Measurements from ENCODE around the gene SDK1. TPM values are rescaled to one million over a fixed set of nuclear protein-coding genes. Genes with fewer than 3 reads are reported as not detected.

Gene SDK1
- total RNA-seq, 2 donors from 2014 or later: 4.8 to 13.2 TPM

- H3K4me1 ChIP-seq (replicated peaks): no peaks in the 10 kb centered on the region
- H3K36me3 ChIP-seq: no peaks in the 10 kb centered on the region
- no peak overlapping the region for H3K27ac ChIP-seq
- WGBS: 84% methylated on average over 9 of the region's 9 CpGs
- no peaks in the 10 kb centered on the region for H3K9me3 ChIP-seq
- intact Hi-C loops (cut with DNase I): no loop called here
- no peak overlapping the region for H3K4me3 ChIP-seq
- H3K27me3 ChIP-seq (replicated peaks; ENCODE audit: insufficient read depth): no peaks in the 10 kb centered on the region
- DNase-seq (ENCODE audit: low spot score): no peak
- no peak for TF ChIP-seq POLR2AphosphoS5 (IDR thresholded peaks at IDR 0.05)
- TF ChIP-seq POLR2A (IDR thresholded peaks at IDR 0.05): no peak
- TF ChIP-seq CTCF (IDR thresholded peaks at IDR 0.05): no peak
These were observed 980.4 kb downstream of the SDK1 start for GRCh38 chr7:4281231-4281993.

GRCh38 chr7:4282434-4283223 is 981.6 kb downstream of the SDK1 start:
- H3K27me3 ChIP-seq (replicated peaks; ENCODE audit: insufficient read depth): no peaks in the 10 kb centered on the region
- H3K4me1 ChIP-seq (replicated peaks): no peaks in the 10 kb centered on the region
- intact Hi-C loops (cut with DNase I): no loop called here
- 85% methylated on average over 14 of the region's 14 CpGs for WGBS
- no peaks in the 10 kb centered on the region for H3K9me3 ChIP-seq
- no peak for TF ChIP-seq POLR2AphosphoS5 (IDR thresholded peaks at IDR 0.05)
- no peak for TF ChIP-seq CTCF (IDR thresholded peaks at IDR 0.05)
- no peak for TF ChIP-seq POLR2A (IDR thresholded peaks at IDR 0.05)
- no peaks in the 10 kb centered on the region for H3K36me3 ChIP-seq
- H3K4me3 ChIP-seq: no peak overlapping the region
- DNase-seq (ENCODE audit: low spot score): no peak
- no peak overlapping the region for H3K27ac ChIP-seq

- Histone ChIP-seq H3K27ac (no peak overlapping the region), H3K36me3 (no peaks in the 10 kb centered on the region), H3K4me1 (replicated peaks) (no peaks in the 10 kb centered on the region), H3K9me3 (no peaks in the 10 kb centered on the region), H3K4me3 (no peak overlapping the region), H3K27me3 (replicated peaks; ENCODE audit: insufficient read depth) (no peaks in the 10 kb centered on the region)
- intact Hi-C loops (cut with DNase I): no loop called here
- 69% methylated on average over 9 of the region's 9 CpGs for WGBS
- DNase-seq (ENCODE audit: low spot score): no peak
- no peak for TF ChIP-seq POLR2A (IDR thresholded peaks at IDR 0.05)
These were observed 985.3 kb downstream of the SDK1 start for GRCh38 chr7:4286351-4286750.

- intact Hi-C loops (cut with DNase I): no loop called here
- Histone ChIP-seq H3K4me3 (no peak overlapping the region), H3K36me3 (no peaks in the 10 kb centered on the region), H3K9me3 (no peaks in the 10 kb centered on the region), H3K4me1 (replicated peaks) (no peaks in the 10 kb centered on the region), H3K27me3 (replicated peaks; ENCODE audit: insufficient read depth) (no peaks in the 10 kb centered on the region), H3K27ac (no peak overlapping the region)
- DNase-seq (ENCODE audit: low spot score): no peak
- WGBS: 90% methylated on average over 1 of the region's 1 CpG
- TF ChIP-seq POLR2A (IDR thresholded peaks at IDR 0.05): no peak
- no peak for TF ChIP-seq CTCF (IDR thresholded peaks at IDR 0.05)
- TF ChIP-seq POLR2AphosphoS5 (IDR thresholded peaks at IDR 0.05): no peak
These were observed 987.8 kb downstream of the SDK1 start for GRCh38 chr7:4288791-4289394.

- TF ChIP-seq CTCF (IDR thresholded peaks at IDR 0.05): no peak
- TF ChIP-seq POLR2A (IDR thresholded peaks at IDR 0.05): no peak
- no peak for TF ChIP-seq POLR2AphosphoS5 (IDR thresholded peaks at IDR 0.05)
- 71% methylated on average over 13 of the region's 13 CpGs for WGBS
- Histone ChIP-seq H3K4me3 (no peak overlapping the region), H3K36me3 (no peaks in the 10 kb centered on the region), H3K27me3 (replicated peaks; ENCODE audit: insufficient read depth) (no peaks in the 10 kb centered on the region), H3K4me1 (replicated peaks) (no peaks in the 10 kb centered on the region), H3K9me3 (no peaks in the 10 kb centered on the region), H3K27ac (no peak overlapping the region)
- DNase-seq (ENCODE audit: low spot score): no peak
- intact Hi-C loops (cut with DNase I): no loop called here
These were observed 996.3 kb downstream of the SDK1 start for GRCh38 chr7:4297165-4297917.
